ENCODE data around the gene RBMS3. TPM values are rescaled to one million over a fixed set of nuclear protein-coding genes. Genes with fewer than 3 reads are reported as not detected.

The RBMS3 gene
- total RNA-seq, 4 donors from 2014 or later = 116 to 171 (median 152) TPM

GRCh38 chr3:29544701-29545363 lies 264.0 kb downstream of the RBMS3 start:
- Histone ChIP-seq H3K4me1 (peaks cover 23 to 37% of the 10 kb centered on the region in 2 donors), H3K4me3 (replicated peaks in 1 of 3) (no peak overlapping the region), H3K9me3 (no peaks in the 10 kb centered on the region), H3K27me3 (no peaks in the 10 kb centered on the region), H3K27ac (no peak overlapping the region), H3K36me3 (no peaks in the 10 kb centered on the region)
- no peak for DNase-seq
- TF ChIP-seq CTCF (IDR thresholded peaks at IDR 0.05) = no peak
- no peak for TF ChIP-seq POLR2A (IDR thresholded peaks at IDR 0.05)
- 94% methylated on average over 1 of the region's 1 CpG for WGBS, 2 donors
- intact Hi-C loops (cut with DNase I) = no loop called here

GRCh38 chr3:29545615-29546014 lies 264.7 kb downstream of the RBMS3 start:
- TF ChIP-seq POLR2A (IDR thresholded peaks at IDR 0.05) (no peak), CTCF (IDR thresholded peaks at IDR 0.05) (no peak)
- H3K4me3 ChIP-seq (replicated peaks in 1 of 3) = no peak overlapping the region
- no peaks in the 10 kb centered on the region for H3K9me3 ChIP-seq
- H3K4me1 ChIP-seq = peaks cover 16 to 29% of the 10 kb centered on the region in 2 donors
- H3K27me3 ChIP-seq = no peaks in the 10 kb centered on the region
- intact Hi-C loops (cut with DNase I) = no loop called here
- no peak for DNase-seq
- no peaks in the 10 kb centered on the region for H3K36me3 ChIP-seq
- H3K27ac ChIP-seq = no peak overlapping the region

GRCh38 chr3:29552051-29552450 lies 271.2 kb downstream of the RBMS3 start:
- Histone ChIP-seq H3K27me3 (no peaks in the 10 kb centered on the region), H3K27ac (no peak overlapping the region), H3K4me1 (peaks cover 8 to 17% of the 10 kb centered on the region in 2 donors), H3K36me3 (no peaks in the 10 kb centered on the region), H3K9me3 (no peaks in the 10 kb centered on the region), H3K4me3 (replicated peaks in 1 of 3) (no peak overlapping the region)
- intact Hi-C loops (cut with DNase I) = no loop called here
- WGBS, 2 donors = 67 to 71% methylated on average over 3 of the region's 3 CpGs
- TF ChIP-seq POLR2A (IDR thresholded peaks at IDR 0.05) = no peak
- no peak for TF ChIP-seq CTCF (IDR thresholded peaks at IDR 0.05)
- no peak for DNase-seq

GRCh38 chr3:29554566-29554965 lies 273.7 kb downstream of the RBMS3 start:
- no peak overlapping the region for H3K4me3 ChIP-seq (replicated peaks in 1 of 3)
- no peak overlapping the region for H3K27ac ChIP-seq
- intact Hi-C loops (cut with DNase I) = no loop called here
- 82 to 91% methylated on average over 2 of the region's 2 CpGs for WGBS, 2 donors
- H3K4me1 ChIP-seq = peaks cover 8 to 25% of the 10 kb centered on the region in 2 donors
- TF ChIP-seq POLR2A (IDR thresholded peaks at IDR 0.05) = no peak
- no peak for TF ChIP-seq CTCF (IDR thresholded peaks at IDR 0.05)
- no peaks in the 10 kb centered on the region for H3K27me3 ChIP-seq
- H3K9me3 ChIP-seq = no peaks in the 10 kb centered on the region
- H3K36me3 ChIP-seq = no peaks in the 10 kb centered on the region
- no peak for DNase-seq

GRCh38 chr3:29555590-29555989 lies 274.7 kb downstream of the RBMS3 start:
- WGBS, 2 donors = 94 to 98% methylated on average over 2 of the region's 2 CpGs
- no peak for DNase-seq
- Histone ChIP-seq H3K27me3 (no peaks in the 10 kb centered on the region), H3K4me3 (replicated peaks in 1 of 3) (no peak overlapping the region), H3K9me3 (no peaks in the 10 kb centered on the region), H3K36me3 (no peaks in the 10 kb centered on the region), H3K27ac (no peak overlapping the region), H3K4me1 (peaks cover 8 to 28% of the 10 kb centered on the region in 2 donors)
- intact Hi-C loops (cut with DNase I) = no loop called here
- no peak for TF ChIP-seq CTCF (IDR thresholded peaks at IDR 0.05)
- TF ChIP-seq POLR2A (IDR thresholded peaks at IDR 0.05) = no peak

Measured in thyroid gland (tissue), 4 donors.